ENCODE results near the gene SOS2. TPM values are rescaled to one million over a fixed set of nuclear protein-coding genes. Genes with fewer than 3 reads are reported as not detected.

Gene SOS2
- total and polyA plus RNA-seq, 7 donors, result 19.4 to 55.1 (median 45.0) TPM

GRCh38 chr14:50106178-50106577, 125.2 kb downstream of the SOS2 start:
- DNase-seq (no peak), ATAC-seq (peak in 2 of 4 donors; percentile 13 to 21)
- Histone ChIP-seq H3K36me3 (ENCODE audit: insufficient read depth in 1 of 2, low read depth in 1 of 2) (peaks cover 3 to 53% of the 10 kb centered on the region in 2 donors), H3K9me3 (no peaks in the 10 kb centered on the region), H3K4me3 (no peak overlapping the region), H3K27ac (no peak overlapping the region), H3K27me3 (ENCODE audit: insufficient read depth in 3 of 3, low read length in 2 of 3) (no peaks in the 10 kb centered on the region), H3K4me1 (peaks cover 4% of the 10 kb centered on the region)
- intact Hi-C loops (cut with DNase I), result loop anchor here (5.0 kb wide), 2 partner anchors 104 to 239 kb away; no protein-coding TSS in a partner anchor
- WGBS, 3 donors, result 39 to 67% (median 40%) methylated on average over 4 of the region's 4 CpGs
- TF ChIP-seq, protein P1, sequence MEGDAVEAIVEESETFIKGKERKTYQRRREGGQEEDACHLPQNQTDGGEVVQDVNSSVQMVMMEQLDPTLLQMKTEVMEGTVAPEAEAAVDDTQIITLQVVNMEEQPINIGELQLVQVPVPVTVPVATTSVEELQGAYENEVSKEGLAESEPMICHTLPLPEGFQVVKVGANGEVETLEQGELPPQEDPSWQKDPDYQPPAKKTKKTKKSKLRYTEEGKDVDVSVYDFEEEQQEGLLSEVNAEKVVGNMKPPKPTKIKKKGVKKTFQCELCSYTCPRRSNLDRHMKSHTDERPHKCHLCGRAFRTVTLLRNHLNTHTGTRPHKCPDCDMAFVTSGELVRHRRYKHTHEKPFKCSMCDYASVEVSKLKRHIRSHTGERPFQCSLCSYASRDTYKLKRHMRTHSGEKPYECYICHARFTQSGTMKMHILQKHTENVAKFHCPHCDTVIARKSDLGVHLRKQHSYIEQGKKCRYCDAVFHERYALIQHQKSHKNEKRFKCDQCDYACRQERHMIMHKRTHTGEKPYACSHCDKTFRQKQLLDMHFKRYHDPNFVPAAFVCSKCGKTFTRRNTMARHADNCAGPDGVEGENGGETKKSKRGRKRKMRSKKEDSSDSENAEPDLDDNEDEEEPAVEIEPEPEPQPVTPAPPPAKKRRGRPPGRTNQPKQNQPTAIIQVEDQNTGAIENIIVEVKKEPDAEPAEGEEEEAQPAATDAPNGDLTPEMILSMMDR (IDR thresholded peaks at IDR 0.05), result no peak

DNA sequence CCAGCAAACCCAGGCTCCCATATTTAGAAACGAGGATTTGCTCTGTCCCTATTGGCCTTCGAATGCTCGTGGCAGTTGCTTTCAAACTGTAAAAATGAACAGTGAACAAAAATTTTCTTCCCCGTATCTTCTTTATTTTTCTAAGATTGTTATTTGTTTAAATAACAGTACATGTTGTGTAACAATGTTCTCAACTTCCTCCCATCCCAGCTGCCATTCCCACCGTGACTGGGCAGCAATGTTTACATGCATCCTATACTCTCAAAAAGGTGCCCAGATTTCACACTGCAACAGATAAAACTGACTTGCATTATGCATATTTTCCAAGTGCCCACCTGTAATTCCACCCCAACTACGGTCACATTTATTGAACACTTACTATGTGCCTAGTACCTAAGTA, 127.8 kb downstream of the SOS2 start:
- WGBS, 3 donors, result 80 to 84% (median 83%) methylated on average over 6 of the region's 6 CpGs
- Histone ChIP-seq H3K9me3 (no peaks in the 10 kb centered on the region), H3K27me3 (ENCODE audit: insufficient read depth in 3 of 3, low read length in 2 of 3) (no peaks in the 10 kb centered on the region), H3K4me1 (peaks cover 4% of the 10 kb centered on the region), H3K36me3 (ENCODE audit: insufficient read depth in 1 of 2, low read depth in 1 of 2) (peaks cover 0 to 28% of the 10 kb centered on the region in 2 donors), H3K4me3 (no peak overlapping the region), H3K27ac (no peak overlapping the region)
- intact Hi-C loops (cut with DNase I), result loop anchor here in 1 of 2 donors (5.0 kb wide), 1 partner anchor 641 kb away; no protein-coding TSS in a partner anchor
- TF ChIP-seq, protein P1 (IDR thresholded peaks at IDR 0.05), result no peak
- ATAC-seq (no peak), DNase-seq (no peak)

- peaks cover 0 to 10% of the 10 kb centered on the region in 2 donors for H3K36me3 ChIP-seq (ENCODE audit: insufficient read depth in 1 of 2, low read depth in 1 of 2)
- TF ChIP-seq, protein P1 (IDR thresholded peaks at IDR 0.05), result no peak
- ATAC-seq (no peak), DNase-seq (no peak)
- WGBS, 3 donors, result 85 to 96% (median 93%) methylated on average over 6 to 7 of the region's 7 CpGs
- no peaks in the 10 kb centered on the region for H3K27me3 ChIP-seq (ENCODE audit: insufficient read depth in 3 of 3, low read length in 2 of 3)
- H3K27ac ChIP-seq, result no peak overlapping the region
- no peak overlapping the region for H3K4me3 ChIP-seq
- no peaks in the 10 kb centered on the region for H3K9me3 ChIP-seq
- H3K4me1 ChIP-seq, result peaks cover 4% of the 10 kb centered on the region
- intact Hi-C loops (cut with DNase I), result loop anchor here in 1 of 2 donors (1.0 to 5.0 kb wide), 2 partner anchors 235 to 639 kb away; no protein-coding TSS in a partner anchor
These were observed 130.0 kb downstream of the SOS2 start for GRCh38 chr14:50101417-50101816.

DNA sequence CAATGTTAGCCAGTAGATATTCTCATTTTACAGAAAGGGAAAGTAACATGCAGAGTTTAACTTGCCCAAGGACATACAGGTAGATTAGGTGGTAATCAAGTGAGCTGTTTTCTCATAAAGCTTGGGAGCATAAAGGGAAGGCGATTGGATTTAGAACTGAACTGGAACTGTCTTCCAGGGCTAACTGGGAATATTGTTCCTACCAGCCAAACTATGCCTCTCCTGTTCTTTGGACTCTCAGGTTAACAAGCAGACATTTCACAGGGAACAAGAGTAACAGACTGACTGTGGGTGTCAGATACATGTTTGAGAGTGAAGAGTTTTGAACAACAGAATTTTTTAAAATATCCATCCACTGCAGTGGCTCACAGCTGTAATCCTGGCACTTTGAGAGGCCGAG, 130.6 kb downstream of the SOS2 start:
- TF ChIP-seq, protein P1 (IDR thresholded peaks at IDR 0.05), result no peak
- peaks cover 0 to 4% of the 10 kb centered on the region in 2 donors for H3K36me3 ChIP-seq (ENCODE audit: insufficient read depth in 1 of 2, low read depth in 1 of 2)
- H3K4me3 ChIP-seq, result no peak overlapping the region
- H3K27me3 ChIP-seq (ENCODE audit: insufficient read depth in 3 of 3, low read length in 2 of 3), result no peaks in the 10 kb centered on the region
- DNase-seq (no peak), ATAC-seq (no peak)
- intact Hi-C loops (cut with DNase I), result loop anchor here in 1 of 2 donors (1.0 to 5.0 kb wide), 2 partner anchors 235 to 639 kb away; no protein-coding TSS in a partner anchor
- 94 to 96% (median 94%) methylated on average over 2 of the region's 2 CpGs for WGBS, 3 donors
- H3K27ac ChIP-seq, result no peak overlapping the region
- H3K9me3 ChIP-seq, result no peaks in the 10 kb centered on the region
- H3K4me1 ChIP-seq, result peaks cover 4% of the 10 kb centered on the region

DNA sequence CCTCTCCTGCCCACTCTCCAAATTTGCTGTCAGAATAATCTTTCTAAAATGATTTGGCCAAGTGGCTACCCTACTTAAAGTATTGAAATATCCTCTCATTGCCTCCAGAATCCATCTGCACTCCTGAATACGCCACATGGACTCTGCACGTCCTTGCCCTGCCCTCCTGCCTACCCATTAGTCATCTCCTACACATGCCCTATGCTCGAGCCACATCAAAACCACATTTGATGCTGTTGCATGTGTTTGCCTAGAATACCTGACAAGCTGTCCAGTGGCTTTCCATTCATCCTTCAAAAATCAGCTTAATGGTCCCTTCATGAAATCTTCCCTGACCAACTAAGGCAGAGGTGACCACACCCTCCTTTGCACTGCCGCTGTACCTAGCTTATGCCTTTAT, 132.0 kb downstream of the SOS2 start:
- intact Hi-C loops (cut with DNase I), result loop anchor here in 1 of 2 donors (5.0 kb wide), 1 partner anchor 217 kb away; no protein-coding TSS in a partner anchor
- H3K27me3 ChIP-seq (ENCODE audit: insufficient read depth in 3 of 3, low read length in 2 of 3), result no peaks in the 10 kb centered on the region

More for the DNA sequence above, 132.0 kb downstream of the SOS2 start:
- TF ChIP-seq, protein P1 (IDR thresholded peaks at IDR 0.05), result no peak
- Histone ChIP-seq H3K4me1 (no peaks in the 10 kb centered on the region), H3K36me3 (ENCODE audit: insufficient read depth in 1 of 2, low read depth in 1 of 2) (peaks cover 0 to 3% of the 10 kb centered on the region in 2 donors), H3K27ac (no peak overlapping the region), H3K9me3 (no peaks in the 10 kb centered on the region), H3K4me3 (no peak overlapping the region)
- ATAC-seq (no peak), DNase-seq (no peak)
- WGBS, 3 donors, result 88 to 92% (median 89%) methylated on average over 4 of the region's 4 CpGs

Measured in psoas muscle (tissue), 8 donors.